AG09309 (cell line): ENCODE data around the gene MACF1.

Experiments used
- DNase-seq: peaks from one replicate; pipeline ENCODE4 v3.0.0-alpha.2; 2010; ENCODE audit warnings: low read depth
- H3K4me3 ChIP-seq: 2 replicates; pipeline ENCODE4 v1.5.1; 2011; ENCODE audit warnings: mild to moderate bottlenecking, low read depth, low read length, moderate library complexity; ENCODE audit not compliant: control insufficient read depth
- TF ChIP-seq, protein P1 (sequence below): IDR thresholded peaks from 2 replicates; pipeline ENCODE4 v1.5.1; 2011; ENCODE audit warnings: mild to moderate bottlenecking, low read depth, low read length, inconsistent platforms; ENCODE audit not compliant: insufficient read depth, control insufficient read depth; ENCODE audit errors: missing control alignments

Gene MACF1

DNA sequence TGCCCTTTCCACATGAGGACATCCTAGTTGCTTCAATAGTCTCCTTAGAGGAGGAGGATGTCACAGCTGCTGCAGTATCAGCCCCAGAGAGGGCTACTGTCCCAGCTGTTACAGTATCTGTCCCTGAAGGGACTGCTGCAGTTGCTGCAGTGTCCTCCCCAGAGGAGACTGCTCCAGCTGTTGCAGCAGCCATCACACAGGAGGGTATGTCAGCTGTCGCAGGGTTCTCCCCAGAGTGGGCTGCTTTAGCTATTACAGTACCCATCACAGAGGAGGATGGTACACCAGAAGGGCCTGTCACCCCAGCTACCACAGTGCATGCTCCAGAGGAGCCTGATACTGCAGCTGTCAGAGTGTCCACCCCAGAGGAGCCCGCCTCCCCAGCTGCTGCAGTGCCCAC, 208.4 kb downstream of the MACF1 start:
- no peak for DNase-seq
- H3K4me3 ChIP-seq, result peak overlapping the region; percentile 15
- TF ChIP-seq, protein P1, sequence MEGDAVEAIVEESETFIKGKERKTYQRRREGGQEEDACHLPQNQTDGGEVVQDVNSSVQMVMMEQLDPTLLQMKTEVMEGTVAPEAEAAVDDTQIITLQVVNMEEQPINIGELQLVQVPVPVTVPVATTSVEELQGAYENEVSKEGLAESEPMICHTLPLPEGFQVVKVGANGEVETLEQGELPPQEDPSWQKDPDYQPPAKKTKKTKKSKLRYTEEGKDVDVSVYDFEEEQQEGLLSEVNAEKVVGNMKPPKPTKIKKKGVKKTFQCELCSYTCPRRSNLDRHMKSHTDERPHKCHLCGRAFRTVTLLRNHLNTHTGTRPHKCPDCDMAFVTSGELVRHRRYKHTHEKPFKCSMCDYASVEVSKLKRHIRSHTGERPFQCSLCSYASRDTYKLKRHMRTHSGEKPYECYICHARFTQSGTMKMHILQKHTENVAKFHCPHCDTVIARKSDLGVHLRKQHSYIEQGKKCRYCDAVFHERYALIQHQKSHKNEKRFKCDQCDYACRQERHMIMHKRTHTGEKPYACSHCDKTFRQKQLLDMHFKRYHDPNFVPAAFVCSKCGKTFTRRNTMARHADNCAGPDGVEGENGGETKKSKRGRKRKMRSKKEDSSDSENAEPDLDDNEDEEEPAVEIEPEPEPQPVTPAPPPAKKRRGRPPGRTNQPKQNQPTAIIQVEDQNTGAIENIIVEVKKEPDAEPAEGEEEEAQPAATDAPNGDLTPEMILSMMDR, result no peak

DNA sequence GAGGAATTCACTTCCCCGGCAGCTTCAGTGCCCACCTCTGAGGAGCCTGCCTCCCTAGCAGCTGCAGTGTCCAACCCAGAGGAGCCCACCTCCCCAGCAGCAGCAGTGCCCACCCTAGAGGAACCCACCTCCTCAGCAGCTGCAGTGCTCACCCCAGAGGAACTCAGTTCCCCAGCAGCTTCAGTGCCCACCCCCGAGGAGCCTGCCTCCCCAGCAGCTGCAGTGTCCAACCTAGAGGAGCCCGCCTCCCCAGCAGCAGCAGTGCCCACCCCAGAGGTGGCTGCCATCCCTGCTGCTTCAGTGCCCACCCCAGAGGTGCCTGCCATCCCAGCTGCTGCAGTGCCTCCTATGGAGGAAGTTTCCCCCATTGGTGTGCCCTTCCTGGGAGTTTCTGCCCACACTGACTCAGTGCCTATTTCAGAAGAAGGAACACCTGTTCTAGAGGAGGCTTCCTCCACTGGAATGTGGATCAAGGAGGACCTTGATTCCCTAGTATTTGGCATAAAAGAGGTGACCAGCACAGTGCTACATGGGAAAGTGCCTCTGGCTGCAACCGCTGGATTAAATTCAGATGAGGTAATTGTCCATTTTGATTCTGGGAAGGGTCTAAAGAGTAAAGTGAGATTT, 209.5 kb downstream of the MACF1 start:
- H3K4me3 ChIP-seq, result peak overlapping the region; percentile 26
- TF ChIP-seq, protein P1, result no peak
- no peak for DNase-seq

DNA sequence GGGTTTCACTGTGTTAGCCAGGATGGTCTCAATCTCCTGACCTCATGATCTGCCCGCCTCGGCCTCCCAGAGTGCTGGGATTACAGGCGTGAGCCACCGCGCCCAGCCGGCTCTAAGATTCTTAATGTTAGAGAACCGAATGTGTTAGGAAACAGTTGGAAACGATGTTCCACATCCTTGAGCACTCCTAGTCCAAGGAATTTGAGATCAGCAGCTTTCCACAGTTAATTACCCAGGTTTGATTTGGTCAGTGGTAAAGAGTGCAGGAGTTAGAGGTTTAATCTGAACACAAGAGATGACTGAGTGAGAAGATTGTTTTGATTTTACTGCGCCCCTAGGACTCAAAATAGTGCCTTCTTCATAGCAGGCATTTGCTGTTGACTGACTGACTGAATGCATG, 211.1 kb downstream of the MACF1 start:
- H3K4me3 ChIP-seq, result no peak overlapping the region
- TF ChIP-seq, protein P1, result no peak
- no peak for DNase-seq

DNA sequence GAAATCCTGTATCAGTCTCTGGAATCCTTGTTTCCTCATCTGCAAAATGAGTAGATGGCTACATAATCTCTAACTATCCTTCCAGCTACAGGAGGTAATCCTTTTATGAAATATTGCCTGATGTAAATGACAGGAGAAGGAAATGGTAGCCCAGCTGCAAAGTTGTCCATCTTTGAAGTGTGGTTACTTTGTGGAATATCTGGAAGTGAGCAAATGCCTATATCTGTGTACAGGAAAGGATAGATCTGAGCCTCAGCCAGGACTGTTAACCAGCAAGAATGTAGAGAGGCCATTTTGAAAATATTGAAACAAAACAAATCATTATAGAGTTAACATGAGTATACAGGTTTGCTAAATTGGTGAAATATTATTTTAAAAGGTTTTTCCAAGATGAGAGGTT, 212.1 kb downstream of the MACF1 start:
- TF ChIP-seq, protein P1, result no peak
- H3K4me3 ChIP-seq, result no peak overlapping the region
- DNase-seq, result no peak

DNA sequence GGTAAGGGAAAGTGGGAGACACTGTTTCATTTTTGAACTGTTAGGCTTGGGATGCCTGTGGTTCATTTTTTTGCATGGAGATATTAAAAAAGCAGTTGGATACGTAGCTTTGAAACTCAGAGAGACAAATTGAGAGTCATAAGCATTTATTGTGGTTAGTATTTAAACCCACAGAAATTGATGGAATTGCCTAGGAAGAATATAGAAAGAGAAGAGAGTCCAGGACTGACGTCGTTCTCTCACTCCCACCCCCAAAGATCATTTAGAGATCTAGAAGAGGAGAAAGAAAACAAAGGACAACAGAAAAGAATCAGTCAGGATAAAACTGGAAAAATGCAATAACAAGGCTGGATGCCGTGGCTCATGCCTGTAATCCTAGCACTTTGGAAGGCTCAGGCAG, 213.7 kb downstream of the MACF1 start:
- no peak for DNase-seq
- TF ChIP-seq, protein P1, result no peak
- no peak overlapping the region for H3K4me3 ChIP-seq

DNA sequence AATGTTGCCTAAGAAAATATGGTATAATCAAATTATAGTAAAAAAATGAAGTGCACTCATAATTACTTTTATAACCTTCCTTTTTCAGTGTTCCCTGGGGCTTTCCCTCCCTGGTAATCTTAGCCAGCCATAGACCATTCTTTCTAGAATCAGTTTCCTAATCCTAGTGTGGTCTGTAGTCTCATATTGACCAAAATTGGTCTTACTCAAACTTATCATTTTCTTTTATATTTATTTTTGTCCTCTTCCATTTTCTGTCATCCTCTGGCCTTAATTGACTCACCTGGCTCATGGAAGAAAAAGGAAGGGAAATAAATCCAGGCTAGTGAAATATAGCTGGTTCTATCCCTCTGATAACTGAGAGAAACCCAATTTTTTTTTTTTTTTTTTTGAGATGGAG, 216.0 kb downstream of the MACF1 start:
- no peak overlapping the region for H3K4me3 ChIP-seq
- TF ChIP-seq, protein P1, result no peak
- no peak for DNase-seq

DNA sequence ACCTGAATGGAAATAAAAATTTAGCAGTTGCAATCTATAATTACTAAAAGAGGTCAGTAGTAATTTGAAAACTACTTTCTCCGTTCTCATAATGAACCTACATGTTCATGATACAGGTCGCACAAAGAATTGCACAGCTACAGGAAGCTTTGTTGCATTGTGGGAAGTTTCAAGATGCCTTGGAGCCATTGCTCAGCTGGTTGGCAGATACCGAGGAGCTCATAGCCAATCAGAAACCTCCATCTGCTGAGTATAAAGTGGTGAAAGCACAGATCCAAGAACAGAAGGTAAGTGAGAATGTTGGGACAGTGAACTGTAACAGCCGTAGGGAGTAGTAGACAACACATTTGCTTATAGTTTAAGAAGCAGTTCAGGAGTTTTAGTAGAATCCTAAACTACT, 218.1 kb downstream of the MACF1 start:
- no peak overlapping the region for H3K4me3 ChIP-seq
- TF ChIP-seq, protein P1, result no peak
- no peak for DNase-seq
